GM12892 (cell line): ENCODE data around the gene MACIR.

Source experiments
- POLR2A ChIP-seq: IDR thresholded peaks from 2 replicates; pipeline ENCODE4 v1.6.1; 2011; ENCODE audit warnings: low read depth, low read length, control low read depth
- POLR2AphosphoS5 ChIP-seq: IDR thresholded peaks from 2 replicates; pipeline ENCODE4 v1.6.1; 2011; ENCODE audit warnings: low read depth, low read length, control low read depth
- TAF1 ChIP-seq: IDR thresholded peaks from 2 replicates; pipeline ENCODE4 v1.6.1; 2011; ENCODE audit warnings: low read depth, mild to moderate bottlenecking, control low read depth, low read length, borderline replicate concordance

- no peak for TF ChIP-seq POLR2A
- TF ChIP-seq TAF1: no peak
- no peak for TF ChIP-seq POLR2AphosphoS5
Observed at GRCh38 chr5:103313056-103313455, 54.5 kb downstream of the MACIR start.
